SK-N-MC (cell line): ENCODE data around the gene HYDIN.

Experiments used
- DNase-seq: peaks from one replicate; pipeline ENCODE4 v3.0.0-alpha.2; 2011; ENCODE audit warnings: low read depth, low spot score
- H3K27ac ChIP-seq: fragments of 200-600 bp; sonication (generic); 2 replicates; pipeline ENCODE4 v1.5.1; 2016; ENCODE audit warnings: mixed run types
- H3K36me3 ChIP-seq: fragments of 200-600 bp; sonication (generic); 2 replicates; pipeline ENCODE4 v1.6.1; 2017; ENCODE audit warnings: antibody characterized with exemption, low read length, mixed read lengths; ENCODE audit not compliant: insufficient read depth
- H3K4me3 ChIP-seq: fragments of 200-600 bp; sonication (generic); 2 replicates; pipeline ENCODE4 v1.5.1; 2016
- H3K9ac ChIP-seq: fragments of 200-600 bp; sonication (generic); 2 replicates; pipeline ENCODE4 v1.8.0; 2017; ENCODE audit warnings: mixed run types, mixed read lengths; ENCODE audit not compliant: insufficient read length
- H3K9me3 ChIP-seq: fragments of 200-600 bp; sonication (generic); 2 replicates; pipeline ENCODE4 v1.6.1; 2017; ENCODE audit warnings: low read depth, mild to moderate bottlenecking, antibody characterized with exemption, low read length, moderate library complexity, mixed read lengths
- EZH2 ChIP-seq: fragments of 200-600 bp; sonication (generic); IDR thresholded peaks from one replicate; pipeline ENCODE4 v1.6.1; 2017; ENCODE audit warnings: antibody characterized with exemption
- FOXP2 ChIP-seq: optimal IDR thresholded peaks from 2 replicates; pipeline ENCODE3; 2011; ENCODE audit warnings: mild to moderate bottlenecking, moderate library complexity; ENCODE audit not compliant: insufficient read depth; ENCODE audit errors: extremely low read length, control extremely low read depth
- POLR2AphosphoS5 ChIP-seq: IDR thresholded peaks from 2 replicates; pipeline ENCODE4 v1.6.1; 2012; ENCODE audit warnings: mild to moderate bottlenecking, low read depth, low read length, borderline replicate concordance

The HYDIN gene

DNA sequence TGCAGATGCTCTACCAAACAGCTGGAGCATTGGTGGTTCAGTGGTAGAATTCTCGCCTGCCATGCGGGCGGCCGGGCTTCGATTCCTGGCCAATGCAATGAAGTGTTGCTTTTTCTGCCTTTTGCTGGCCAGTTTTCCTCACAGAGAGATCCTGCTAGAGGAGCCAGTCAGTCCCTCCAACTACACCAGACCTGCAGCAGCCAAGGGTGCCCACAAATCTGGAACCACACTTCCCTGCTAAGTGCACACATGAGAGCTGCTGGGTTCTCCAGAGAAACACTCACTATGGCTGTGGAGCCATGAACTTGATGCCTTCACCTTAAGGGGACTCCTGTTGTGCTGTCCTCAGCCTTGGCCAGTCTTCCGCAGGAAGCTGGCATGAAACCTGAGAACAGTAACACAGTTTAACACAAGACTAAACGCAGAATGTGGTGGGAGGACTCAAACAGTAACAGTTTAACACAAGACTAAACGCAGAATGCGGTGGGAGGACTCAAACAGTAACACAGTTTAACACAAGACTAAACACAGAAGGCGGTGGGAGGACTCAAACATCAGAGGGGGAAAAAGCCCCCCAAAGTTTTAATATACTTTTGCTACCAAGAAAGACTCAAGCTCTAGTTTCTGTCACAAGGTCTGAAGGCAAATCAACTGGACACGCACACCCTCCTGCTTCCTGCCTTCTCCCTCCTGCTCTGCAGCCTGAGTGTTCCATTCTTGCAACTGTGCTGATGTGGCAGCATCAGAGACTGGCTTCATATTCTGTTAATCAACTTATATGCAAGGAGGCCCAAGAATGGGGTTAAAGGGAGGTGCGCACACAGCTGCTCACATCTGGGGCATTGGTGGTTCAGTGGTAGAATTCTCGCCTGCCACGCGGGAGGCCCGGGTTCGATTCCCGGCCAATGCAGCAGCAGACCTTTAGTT, 441.6 kb downstream of the HYDIN start:
- Histone ChIP-seq H3K4me3 (no peak overlapping the region), H3K27ac (no peak overlapping the region), H3K36me3 (no peaks in the 10 kb centered on the region; the same call in 1 of the 2 replicates), H3K9ac (no peak overlapping the region), H3K9me3 (no peaks in the 10 kb centered on the region)
- TF ChIP-seq EZH2 = no peak
- peak; percentile 86 for TF ChIP-seq POLR2AphosphoS5
- peak; percentile 63 for DNase-seq

DNA sequence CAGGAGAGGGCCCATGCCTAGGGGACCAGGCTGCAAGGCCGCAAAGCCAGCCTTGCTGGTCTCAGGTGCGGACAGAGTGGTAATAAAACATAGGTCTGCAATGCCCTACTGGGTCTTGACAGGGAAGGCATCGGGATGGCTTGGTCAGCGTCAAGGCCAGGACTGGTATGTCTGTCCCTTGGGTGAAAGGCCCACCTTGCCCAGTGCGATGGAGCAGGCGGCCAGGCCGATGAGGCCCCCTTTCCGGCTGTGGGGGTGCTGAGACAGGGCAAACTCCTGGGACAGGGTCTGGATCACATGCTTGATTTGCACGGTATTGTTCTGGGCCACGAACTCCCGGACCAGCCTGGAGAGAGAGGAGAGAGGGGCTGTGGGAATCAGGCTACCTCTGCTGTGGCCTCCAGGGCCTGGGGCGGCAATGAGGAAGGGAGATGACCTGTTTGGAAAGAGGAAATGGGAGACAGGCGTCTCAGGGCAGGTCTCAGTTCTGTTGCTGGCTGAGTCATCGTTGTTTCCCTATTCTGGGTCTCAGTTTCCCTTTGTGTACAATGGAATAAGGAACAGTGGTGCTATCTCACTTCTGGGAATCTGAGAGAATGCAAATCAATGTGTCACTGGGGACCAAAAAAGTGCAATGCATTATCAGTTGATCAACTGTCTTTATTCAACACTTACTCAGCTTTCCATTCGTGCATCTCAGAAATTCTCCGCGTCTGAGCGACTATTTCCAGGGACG, 444.3 kb downstream of the HYDIN start:
- DNase-seq = no peak
- Histone ChIP-seq H3K9ac (no peak overlapping the region), H3K9me3 (no peaks in the 10 kb centered on the region), H3K36me3 (peaks cover 9% of the 10 kb centered on the region; the same call in 1 of the 2 replicates), H3K4me3 (no peak overlapping the region), H3K27ac (no peak overlapping the region)
- TF ChIP-seq FOXP2 (no peak), POLR2AphosphoS5 (no peak), EZH2 (no peak)

DNA sequence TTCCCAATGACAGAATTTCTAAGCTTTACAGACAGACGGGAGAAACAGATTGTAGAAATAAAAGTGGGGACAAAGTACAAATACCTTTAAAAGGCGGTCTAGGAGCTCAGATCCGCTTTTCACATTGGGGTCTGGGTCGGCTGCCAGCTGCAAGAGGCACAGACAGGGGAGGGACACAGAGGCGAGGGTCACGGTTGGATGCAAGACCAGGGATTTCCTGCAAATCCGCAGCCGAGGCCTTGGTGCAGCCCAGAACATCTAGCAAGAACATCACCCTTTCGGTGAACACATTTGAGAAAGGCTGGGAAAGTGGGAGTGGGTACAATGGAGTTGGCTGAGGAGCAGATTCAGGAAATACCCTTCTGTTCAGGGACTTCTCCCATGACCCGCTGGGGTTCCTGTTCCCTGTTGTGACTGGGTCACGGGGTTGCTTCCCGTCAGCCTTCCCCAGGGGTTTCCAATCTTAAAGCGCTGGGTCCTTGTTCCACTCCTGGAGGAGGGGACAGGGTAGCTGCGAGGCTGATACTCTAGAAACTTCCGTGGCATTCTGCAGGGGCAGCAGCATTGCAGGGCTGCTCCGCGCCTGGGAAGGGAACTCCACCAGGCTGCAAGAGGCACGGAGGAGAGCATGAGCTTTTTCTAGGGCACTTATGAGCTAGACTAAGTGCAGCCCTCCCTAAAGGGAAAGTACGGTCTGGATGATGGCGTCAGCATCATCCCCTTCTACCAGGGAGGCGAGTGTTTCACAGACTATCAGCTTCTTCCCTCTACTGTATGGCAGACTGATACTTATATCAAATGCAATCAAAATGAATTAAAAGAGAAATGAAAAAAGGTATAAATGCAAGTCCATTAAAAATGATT, 445.6 kb downstream of the HYDIN start:
- no peak for DNase-seq
- Histone ChIP-seq H3K27ac (no peak overlapping the region), H3K36me3 (peaks cover 10% of the 10 kb centered on the region; the same call in 1 of the 2 replicates), H3K4me3 (no peak overlapping the region), H3K9ac (no peak overlapping the region), H3K9me3 (no peaks in the 10 kb centered on the region)
- TF ChIP-seq POLR2AphosphoS5 = no peak
- TF ChIP-seq FOXP2 = no peak
- no peak for TF ChIP-seq EZH2

DNA sequence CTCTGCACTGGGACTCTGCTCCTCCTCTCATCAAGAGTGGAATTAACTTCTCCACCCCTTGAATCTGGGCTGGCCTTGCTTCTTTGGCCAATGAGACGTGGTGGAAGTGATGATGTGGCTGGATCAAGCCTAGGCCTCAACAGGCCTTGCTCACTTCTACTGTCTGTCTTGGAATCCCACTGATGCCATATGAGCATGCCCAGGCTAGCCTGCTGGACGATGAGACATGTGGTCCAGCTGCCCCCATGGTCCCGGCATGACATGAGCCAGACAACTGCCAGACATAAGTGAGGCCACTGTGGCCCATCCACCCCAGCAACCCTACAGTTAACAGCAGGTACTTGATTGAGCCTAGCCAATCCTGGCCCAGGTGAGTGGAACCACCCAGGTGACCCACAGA, 448.3 kb downstream of the HYDIN start:
- H3K36me3 ChIP-seq = peaks cover 10% of the 10 kb centered on the region; the same call in 1 of the 2 replicates
- DNase-seq = no peak
- TF ChIP-seq FOXP2 (no peak), EZH2 (no peak), POLR2AphosphoS5 (no peak)

DNA sequence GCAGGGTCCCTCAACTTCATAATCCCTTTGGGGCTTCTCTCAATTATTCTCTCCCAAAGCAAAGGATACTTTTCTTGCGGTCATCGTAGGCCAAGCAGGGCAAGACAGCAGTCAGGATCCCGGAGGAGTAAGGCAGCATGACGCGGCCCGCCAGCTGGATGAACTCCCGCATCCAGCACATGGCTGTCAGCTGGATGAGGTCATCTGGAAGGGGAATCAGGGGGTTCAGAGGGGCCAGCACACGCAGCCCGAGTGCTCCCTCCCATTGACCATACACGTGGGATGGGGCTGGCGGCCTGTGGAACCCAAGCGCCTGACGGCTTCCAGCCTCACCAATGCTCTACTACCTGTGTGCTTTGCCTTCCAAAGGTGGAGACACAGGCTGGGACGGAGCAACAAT, 448.7 kb downstream of the HYDIN start:
- Histone ChIP-seq H3K27ac (no peak overlapping the region), H3K36me3 (peaks cover 10% of the 10 kb centered on the region; the same call in 1 of the 2 replicates), H3K9me3 (no peaks in the 10 kb centered on the region), H3K4me3 (no peak overlapping the region), H3K9ac (no peak overlapping the region)
- TF ChIP-seq FOXP2 (no peak), POLR2AphosphoS5 (no peak), EZH2 (no peak)
- no peak for DNase-seq

More for the DNA sequence above, 448.3 kb downstream of the HYDIN start:
- Histone ChIP-seq H3K27ac (no peak overlapping the region), H3K9ac (no peak overlapping the region), H3K4me3 (no peak overlapping the region), H3K9me3 (no peaks in the 10 kb centered on the region)

DNA sequence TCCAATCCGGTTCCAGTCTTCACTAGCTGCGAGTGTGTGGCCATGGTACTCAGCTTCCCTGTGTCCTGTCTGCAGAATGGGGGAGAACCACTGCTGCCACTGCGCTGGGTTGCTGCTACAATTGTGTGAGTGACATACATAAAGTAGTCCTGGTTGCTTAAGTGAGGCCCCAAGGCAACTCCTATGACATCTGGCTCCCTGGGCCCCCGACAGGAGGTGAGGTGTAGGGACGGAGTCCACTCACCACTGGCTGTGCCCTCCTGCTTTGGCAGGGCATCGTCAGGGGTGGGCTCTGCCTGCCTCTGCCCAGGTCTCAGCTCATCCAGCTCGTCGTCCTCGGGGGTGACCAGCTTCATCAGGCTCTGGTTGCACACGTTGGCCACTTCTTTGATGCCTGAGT, 450.0 kb downstream of the HYDIN start:
- DNase-seq = no peak
- no peak overlapping the region for H3K27ac ChIP-seq
- H3K4me3 ChIP-seq = no peak overlapping the region
- peaks cover 10% of the 10 kb centered on the region; the same call in 1 of the 2 replicates for H3K36me3 ChIP-seq
- TF ChIP-seq FOXP2 = no peak
- no peak for TF ChIP-seq POLR2AphosphoS5
- TF ChIP-seq EZH2 = no peak
- H3K9ac ChIP-seq = no peak overlapping the region
- H3K9me3 ChIP-seq = no peaks in the 10 kb centered on the region

DNA sequence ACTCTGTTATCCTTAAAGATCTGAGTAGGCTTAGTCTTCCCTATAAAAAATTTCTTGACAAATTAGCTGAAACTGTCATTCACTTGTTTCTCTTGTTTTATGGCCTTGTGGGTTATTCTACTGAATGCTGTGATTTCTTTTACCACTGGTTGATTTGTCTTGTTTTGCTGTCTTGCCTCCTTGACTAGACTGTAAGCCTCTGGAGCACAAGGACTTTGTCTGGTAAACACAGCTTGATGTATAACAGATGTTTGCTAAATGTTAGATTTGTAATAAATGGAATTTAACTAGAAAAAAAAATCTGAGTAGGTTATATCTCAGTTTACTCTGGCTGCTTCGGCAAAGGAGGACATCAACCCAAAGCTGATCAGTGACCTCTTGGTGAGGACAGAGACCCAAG, 451.2 kb downstream of the HYDIN start:
- H3K27ac ChIP-seq = no peak overlapping the region
- TF ChIP-seq FOXP2 (no peak), POLR2AphosphoS5 (no peak), EZH2 (no peak)
- H3K36me3 ChIP-seq = peaks cover 10% of the 10 kb centered on the region; the same call in 1 of the 2 replicates

DNA sequence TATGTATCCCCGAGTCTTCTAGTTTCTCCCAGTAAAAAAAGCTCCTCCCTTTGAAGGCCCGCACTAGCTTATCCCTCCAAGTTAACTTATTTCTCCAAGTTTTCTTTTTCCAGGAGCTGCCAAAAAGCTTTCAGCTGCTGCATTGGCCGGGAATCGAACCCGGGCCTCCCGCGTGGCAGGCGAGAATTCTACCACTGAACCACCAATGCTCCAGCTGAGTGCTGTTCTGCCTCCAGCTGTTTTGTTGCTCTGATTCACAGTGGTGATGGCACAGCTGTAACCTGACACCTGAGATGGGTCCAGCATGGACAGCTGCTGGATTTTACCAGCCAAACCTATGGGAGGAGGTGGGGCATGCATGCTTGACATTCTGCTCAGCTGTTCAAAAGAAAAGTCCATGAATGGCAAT, 451.6 kb downstream of the HYDIN start:
- Histone ChIP-seq H3K9ac (no peak overlapping the region), H3K4me3 (no peak overlapping the region), H3K27ac (0 out of 2 replicates have a peak overlapping the region, but pooled peaks have one; percentile 31), H3K9me3 (no peaks in the 10 kb centered on the region), H3K36me3 (peaks cover 10% of the 10 kb centered on the region; the same call in 1 of the 2 replicates)
- no peak for DNase-seq
- TF ChIP-seq POLR2AphosphoS5 = peak; percentile 57; the same call in 1 of the 2 replicates
- TF ChIP-seq EZH2 = no peak

More for the DNA sequence above, 451.2 kb downstream of the HYDIN start:
- Histone ChIP-seq H3K4me3 (no peak overlapping the region), H3K9me3 (no peaks in the 10 kb centered on the region), H3K9ac (no peak overlapping the region)
- DNase-seq = no peak
